ENCODE results near the gene GPRC5A.

GPRC5A gene

DNA sequence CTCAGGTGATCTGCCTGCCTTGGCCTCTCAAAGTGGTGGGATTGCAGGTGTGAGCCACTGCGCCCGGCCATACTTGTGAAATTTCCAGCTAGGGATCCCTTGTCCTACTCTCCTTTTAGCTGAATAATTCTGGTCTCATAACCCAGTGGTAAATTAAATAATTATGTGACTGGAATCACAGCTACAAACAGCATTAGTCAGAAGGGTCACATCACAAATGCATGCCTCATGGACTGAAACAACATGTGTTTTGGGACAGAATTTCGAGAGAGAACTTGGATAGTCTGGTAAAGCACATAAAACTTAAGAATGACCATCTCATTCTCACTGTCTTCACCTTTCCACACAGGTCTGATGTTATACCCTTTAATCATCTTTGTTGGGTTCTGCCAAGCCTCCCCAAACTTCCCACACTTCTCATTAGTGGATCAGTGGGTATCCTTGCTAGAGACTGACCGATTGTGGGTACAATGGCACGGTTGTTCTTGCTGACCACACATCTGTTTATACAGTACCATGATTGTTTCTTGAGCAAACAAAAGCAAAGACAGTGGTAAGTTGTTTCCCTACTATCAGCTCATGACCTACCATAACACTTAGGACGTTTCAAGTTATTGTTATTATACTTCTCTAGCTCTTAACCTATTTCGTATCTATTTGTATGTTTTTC is 55.5 kb downstream of the GPRC5A start:
- no peak for DNase-seq

DNA sequence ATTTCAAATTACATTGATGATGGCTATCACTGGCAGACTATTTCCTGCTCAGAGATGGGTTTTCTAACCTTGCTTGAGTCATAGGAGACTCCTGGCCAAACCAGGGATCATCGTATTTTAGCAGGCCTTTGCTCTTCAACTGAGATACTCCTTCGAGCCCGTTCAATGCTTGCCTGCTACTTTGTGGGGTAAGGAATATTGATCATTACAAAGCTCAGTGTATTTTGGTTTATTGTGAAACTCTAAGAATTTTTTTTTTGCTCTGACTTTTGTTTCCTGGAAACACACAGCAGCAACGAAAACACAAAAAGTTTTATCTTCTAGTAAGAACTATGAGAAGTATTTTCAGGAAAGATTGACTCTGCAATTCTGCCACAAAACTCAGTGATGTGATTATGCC is 56.5 kb downstream of the GPRC5A start:
- no peak for DNase-seq

DNA sequence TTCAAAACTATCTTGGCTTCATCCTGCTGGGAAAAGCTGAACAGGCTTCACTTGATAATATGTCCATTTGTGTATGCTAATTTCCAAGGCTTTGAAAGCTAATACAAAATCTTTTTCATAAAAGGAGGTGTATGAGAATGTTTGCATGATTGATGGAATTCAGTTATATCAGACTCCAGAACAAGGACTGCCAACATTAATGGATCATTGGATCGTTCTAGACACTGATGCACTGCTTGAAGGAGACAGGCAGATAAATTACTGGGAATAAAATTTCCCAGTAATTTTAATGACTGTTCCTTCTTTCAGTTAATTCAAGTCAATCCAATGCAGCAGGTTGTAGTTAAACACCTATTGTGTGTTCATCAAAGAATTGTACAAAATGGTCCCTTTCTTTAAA is 60.1 kb downstream of the GPRC5A start:
- no peak for DNase-seq

DNA sequence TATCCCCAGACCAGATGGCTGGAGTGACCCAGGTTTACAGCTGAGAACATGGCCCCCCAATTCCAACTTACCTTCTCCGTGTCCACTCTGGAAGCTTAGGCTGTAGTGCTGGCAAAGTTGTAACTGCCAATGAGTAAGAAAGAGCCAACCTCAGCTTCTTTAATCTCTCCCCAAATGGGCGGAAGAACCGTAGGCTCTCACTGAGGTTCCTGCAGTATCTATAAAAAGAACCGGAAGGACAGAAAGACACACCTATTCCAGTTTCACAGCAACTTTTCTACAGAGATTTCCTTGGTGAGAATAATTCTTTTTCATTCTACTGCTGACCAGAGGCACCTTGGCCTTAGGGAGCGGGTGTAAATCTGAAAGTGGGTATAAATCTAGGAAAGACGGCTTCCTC is 60.7 kb downstream of the GPRC5A start, which contains the start of gene GPRC5D:
GPRC5D (minus strand) TSS at position 135 of the 400 bp plus-strand sequence. CDS start 1,786 bp downstream, outside the sequence.
- no peak for DNase-seq

DNA sequence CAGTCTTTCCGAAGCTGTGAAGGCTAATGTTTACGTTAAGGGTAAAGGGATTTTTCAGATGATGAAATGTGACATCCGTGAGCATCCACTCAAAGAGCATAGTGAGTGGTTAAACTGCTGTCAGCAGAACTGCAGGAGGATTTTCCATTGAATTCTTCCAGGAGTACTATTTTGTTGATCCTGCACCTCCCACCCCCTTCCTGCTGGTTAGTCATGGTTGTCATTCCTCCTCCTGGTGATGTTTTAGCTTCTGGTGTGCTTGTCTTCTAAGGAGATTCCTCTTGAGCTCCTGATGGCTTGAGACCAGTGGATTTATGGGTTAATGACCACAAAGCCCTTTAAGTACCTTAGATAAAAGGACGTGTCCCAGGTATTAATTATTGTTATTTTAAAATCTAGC is 63.0 kb downstream of the GPRC5A start:
- no peak for DNase-seq

DNA sequence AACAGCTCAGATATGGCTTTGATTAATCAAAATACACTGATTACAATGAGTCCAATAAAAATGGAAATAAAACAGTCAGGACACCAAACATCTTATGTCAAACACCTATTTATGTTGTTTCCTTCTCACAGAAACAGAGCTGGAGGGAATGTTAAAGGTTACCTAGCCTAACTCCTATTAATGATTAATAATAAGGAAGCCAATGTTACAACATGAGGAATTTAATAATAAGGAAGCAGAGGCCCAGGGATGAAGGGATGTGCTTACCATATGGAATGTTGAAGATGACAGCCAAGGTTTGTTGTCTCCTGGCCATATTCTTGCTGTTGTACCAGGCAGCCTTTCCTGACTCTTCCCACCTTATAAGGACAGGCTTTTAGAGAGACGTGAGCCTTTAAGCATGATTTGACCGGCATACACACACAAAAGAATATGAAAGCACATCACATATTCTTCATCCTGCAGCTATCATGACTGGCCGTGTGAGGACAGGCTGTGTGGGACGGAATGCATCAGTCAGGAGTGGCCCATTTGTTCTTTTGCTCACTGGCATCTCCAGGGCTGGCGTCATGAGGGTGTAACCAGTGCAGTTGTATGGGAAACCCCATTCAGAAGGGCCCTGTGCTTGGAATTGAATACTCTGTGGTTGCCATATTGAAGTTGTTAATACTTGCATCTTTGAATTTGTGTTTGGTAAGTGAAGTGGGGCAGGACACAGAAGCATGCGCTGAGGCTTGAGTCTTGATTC is 63.7 kb downstream of the GPRC5A start:
- DNase-seq = no peak

DNA sequence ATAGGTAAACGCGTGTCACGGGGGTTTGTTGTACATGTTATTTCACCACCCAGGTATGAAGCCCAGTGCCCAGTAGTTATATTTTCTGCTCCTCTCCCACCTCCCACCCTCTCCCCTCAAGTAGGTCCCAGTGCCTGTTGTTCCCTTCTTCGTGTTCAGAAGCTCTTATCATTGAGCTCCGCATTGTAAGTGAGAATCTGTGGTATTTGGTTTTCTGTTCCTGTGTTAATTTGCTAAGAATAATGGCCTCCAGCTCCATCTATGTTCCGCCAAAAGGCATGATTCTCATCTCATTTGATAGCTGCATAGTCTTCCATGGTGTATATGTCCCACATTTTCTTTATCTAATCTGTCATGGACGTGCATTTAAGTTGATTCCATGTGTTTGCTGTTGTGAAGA is 67.5 kb downstream of the GPRC5A start:
- no peak for DNase-seq

DNA sequence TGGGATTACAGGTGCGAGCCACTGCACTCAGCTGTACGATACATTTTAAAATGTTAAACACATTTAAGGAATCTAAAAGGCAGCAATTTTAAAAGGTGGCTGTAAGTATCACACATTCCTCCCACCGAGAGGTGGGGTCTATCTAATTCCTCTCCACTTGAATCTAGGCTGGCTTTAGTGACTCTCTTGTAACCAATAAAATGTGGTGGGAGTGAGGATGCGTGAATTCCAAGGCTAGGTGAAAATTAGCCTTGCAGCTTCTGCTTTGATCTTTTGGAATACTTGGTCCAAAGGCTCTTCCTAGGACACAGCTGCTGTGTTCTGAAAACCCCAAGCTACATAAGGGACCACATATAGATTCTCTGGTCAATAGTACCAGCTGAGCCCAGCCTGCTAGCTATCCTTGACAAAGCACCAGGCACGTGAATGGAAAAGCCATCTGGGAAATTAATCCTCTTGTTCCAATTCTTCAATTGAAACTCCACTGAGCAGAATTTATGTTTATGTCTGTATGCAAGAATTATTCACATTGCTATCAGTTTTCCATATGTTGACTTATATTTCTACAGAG is 69.4 kb downstream of the GPRC5A start:
- DNase-seq = no peak

DNA sequence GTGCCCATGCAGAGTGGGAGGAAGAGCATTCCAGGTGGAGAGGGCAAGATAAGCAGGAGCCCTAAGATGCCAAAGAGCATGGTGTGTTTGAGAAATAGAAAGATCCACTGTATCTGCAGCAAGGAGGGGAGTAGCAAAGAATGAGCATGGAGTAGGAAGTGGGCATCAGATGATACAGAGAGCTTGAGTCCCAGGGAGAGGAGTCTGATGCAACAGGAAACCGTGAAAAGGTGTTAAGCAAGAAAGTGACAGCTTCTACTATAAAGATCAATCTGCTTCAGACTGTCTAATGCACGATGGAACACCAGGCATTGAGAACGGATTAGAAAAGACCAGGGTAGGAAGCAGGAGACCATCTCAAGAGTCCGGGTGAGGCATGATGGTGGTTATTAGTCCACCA is 72.9 kb downstream of the GPRC5A start:
- DNase-seq = no peak

DNA sequence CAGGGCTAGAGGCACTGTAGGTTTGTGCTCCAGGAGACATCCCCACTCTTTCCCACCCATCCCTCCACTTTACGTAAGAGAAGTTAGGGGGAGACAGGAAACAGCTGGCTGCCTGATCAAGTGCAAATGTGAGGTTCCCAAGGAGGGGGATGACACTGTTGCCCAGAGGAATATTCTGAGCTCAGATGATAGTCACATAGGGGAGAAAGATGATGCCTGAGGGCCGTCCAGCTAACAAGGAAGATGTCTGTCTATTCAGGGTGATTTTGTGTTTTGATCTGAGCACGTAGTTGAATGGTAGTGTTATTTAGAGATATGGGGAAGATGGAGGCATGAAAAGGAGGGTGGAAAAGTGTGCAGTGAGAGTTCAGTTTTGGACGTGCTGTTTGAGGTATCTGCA is 74.5 kb downstream of the GPRC5A start:
- no peak for DNase-seq

All from NCI-H774 (cell line).